ENCODE data around the gene HPSE.

The HPSE gene
- total RNA-seq = 17.6 reads per million, percentile 44 among the genes with 10 or more reads in this experiment

- peak; percentile 58 for DNase-seq
These were observed at the start of gene HPSE for GRCh38 chr4:83334425-83335241. Gene HPSE (minus strand): TSS chr4:83334848. CDS start chr4:83334782, 66 bp downstream.

GRCh38 chr4:83382850-83383249, 48.2 kb upstream of the HPSE start:
- no peak for DNase-seq

GRCh38 chr4:83381173-83381572, 46.5 kb upstream of the HPSE start:
- no peak for DNase-seq

- DNase-seq = no peak
These were observed 43.8 kb upstream of the HPSE start for GRCh38 chr4:83378419-83378818.

GRCh38 chr4:83372931-83373330, 38.3 kb upstream of the HPSE start:
- no peak for DNase-seq

- no peak for DNase-seq
These were observed 37.3 kb upstream of the HPSE start for GRCh38 chr4:83371936-83372335.

GRCh38 chr4:83371235-83371634, 36.6 kb upstream of the HPSE start:
- DNase-seq = no peak

- DNase-seq = no peak
These were observed 35.9 kb upstream of the HPSE start for GRCh38 chr4:83370640-83370906.

GRCh38 chr4:83369831-83370639, 35.4 kb upstream of the HPSE start:
- DNase-seq = no peak

- no peak for DNase-seq
These were observed 29.7 kb upstream of the HPSE start for GRCh38 chr4:83364312-83364711.

- no peak for DNase-seq
These were observed 28.1 kb upstream of the HPSE start for GRCh38 chr4:83362492-83363329.

GRCh38 chr4:83361416-83362103, 26.9 kb upstream of the HPSE start:
- no peak for DNase-seq

- DNase-seq = no peak
These were observed 25.4 kb upstream of the HPSE start for GRCh38 chr4:83360018-83360417.

- no peak for DNase-seq
These were observed 23.8 kb upstream of the HPSE start for GRCh38 chr4:83358410-83358809.

- no peak for DNase-seq
These were observed 22.4 kb upstream of the HPSE start for GRCh38 chr4:83356899-83357661.

GRCh38 chr4:83353516-83353915, 18.9 kb upstream of the HPSE start:
- no peak for DNase-seq

GRCh38 chr4:83348074-83348473, 13.4 kb upstream of the HPSE start:
- DNase-seq = no peak

- DNase-seq = no peak
These were observed 7.8 kb upstream of the HPSE start for GRCh38 chr4:83342476-83342875.

- no peak for DNase-seq
These were observed 6.2 kb upstream of the HPSE start for GRCh38 chr4:83340692-83341343.

GRCh38 chr4:83339573-83339972, 4.9 kb upstream of the HPSE start:
- no peak for DNase-seq

- DNase-seq = no peak
These were observed 1.1 kb upstream of the HPSE start for GRCh38 chr4:83335701-83336100.
